T-cell (primary cell): Measurements from ENCODE around the gene KLHL40. TPM values are rescaled to one million over a fixed set of nuclear protein-coding genes. Genes with fewer than 3 reads are reported as not detected.

Source experiments
- ATAC-seq, 4 experiments: fragments of 200-7000 bp in 3 of 4; fragments of 150-1000 bp in 1 of 4; cut with Tn5 transposase; replicated peaks in 1 of 4; 1 replicate in 3 of 4; 2 replicates in 1 of 4; pipeline ENCODE4 v1.10.0; 2021; ENCODE audit warnings: moderate library complexity in 3 of 4, mild to moderate bottlenecking in 2 of 4, moderate number of reproducible peaks in 1 of 4
- CTCF ChIA-PET, 2 donors: fragments of 300-600 bp; sonication (Branson Sonifier 250); formaldehyde crosslinking; loops; one replicate each; lab custom pipeline; 2022; ENCODE audit warnings: antibody characterized with exemption in 2 of 2; lab: Charles Lee
- POLR2A ChIA-PET, 2 donors: fragments of 300-600 bp; sonication (Branson Sonifier 250); formaldehyde crosslinking; loops; one replicate each; lab custom pipeline; 2022; ENCODE audit warnings: antibody characterized with exemption in 2 of 2; lab: Charles Lee
- DNase-seq, 35 experiments: peaks; one replicate each; pipeline versions ENCODE4 v3.0.0 to v3.0.0-alpha.2; 2013 to 2023
- H3K27ac ChIP-seq: one replicate; pipeline ENCODE4 v1.5.1; 2013; ENCODE audit warnings: low read length
- H3K27me3 ChIP-seq, 2 experiments: replicated peaks in 1 of 2; 1 replicate in 1 of 2; 2 replicates in 1 of 2; pipeline versions ENCODE4 v1.6.1 to v1.7.0; 2013; ENCODE audit warnings: low read length in 1 of 2, mixed read lengths in 1 of 2; ENCODE audit not compliant: control insufficient read depth in 2 of 2, insufficient read depth in 2 of 2; ENCODE audit errors: extremely low read depth in 1 of 2
- H3K36me3 ChIP-seq, 2 donors: 1 replicate in 1 of 2; 2 replicates in 1 of 2; pipeline versions ENCODE4 v1.6.1 to v1.7.0; 2013; ENCODE audit warnings: low read length in 1 of 2; ENCODE audit not compliant: control insufficient read depth in 2 of 2, insufficient read depth in 1 of 2; ENCODE audit errors: extremely low read depth in 1 of 2
- H3K4me1 ChIP-seq, 2 experiments: 1 replicate in 1 of 2; 2 replicates in 1 of 2; pipeline versions ENCODE4 v1.6.1 to v1.7.0; 2013; ENCODE audit warnings: low read length in 2 of 2, mixed read lengths in 1 of 2; ENCODE audit not compliant: insufficient read depth in 2 of 2, control insufficient read depth in 1 of 2; ENCODE audit errors: extremely low read depth in 1 of 2
- H3K4me3 ChIP-seq, 2 donors: 1 replicate in 1 of 2; 2 replicates in 1 of 2; pipeline versions ENCODE4 v1.5.1 to v1.7.0; 2013; ENCODE audit warnings: mild to moderate bottlenecking in 2 of 2, low read length in 1 of 2, moderate library complexity in 1 of 2; ENCODE audit not compliant: control insufficient read depth in 1 of 2; ENCODE audit errors: extremely low read depth in 1 of 2
- H3K9me3 ChIP-seq: 2 replicates; pipeline ENCODE4 v1.7.0; 2013
- H3K27ac Mint-ChIP-seq, 2 donors: one replicate each; pipeline ENCODE4 v1.8.0; 2020 to 2021; ENCODE audit warnings: mild to moderate bottlenecking in 2 of 2, mixed read lengths in 2 of 2
- H3K27me3 Mint-ChIP-seq, 2 donors: one replicate each; pipeline ENCODE4 v1.8.0; 2021 to 2022; ENCODE audit warnings: mixed read lengths in 2 of 2
- H3K36me3 Mint-ChIP-seq: one replicate; pipeline ENCODE4 v1.8.0; 2021; ENCODE audit warnings: mixed read lengths
- H3K4me1 Mint-ChIP-seq, 3 donors: one replicate each; pipeline ENCODE4 v1.8.0; 2020 to 2022; ENCODE audit warnings: mixed read lengths in 3 of 3, mild to moderate bottlenecking in 1 of 3
- H3K4me3 Mint-ChIP-seq, 3 donors: one replicate each; pipeline ENCODE4 v1.8.0; 2020 to 2022; ENCODE audit warnings: mild to moderate bottlenecking in 3 of 3, mixed read lengths in 3 of 3, moderate library complexity in 3 of 3
- H3K9me3 Mint-ChIP-seq, 3 donors: one replicate each; pipeline ENCODE4 v1.8.0; 2020 to 2022; ENCODE audit warnings: mixed read lengths in 3 of 3
- WGBS: methylation state at CpG from one replicate; pipeline ENCODE4 v1.1.5; 2013; ENCODE audit warnings: missing lambda C conversion rate; ENCODE audit not compliant: insufficient coverage; 5-methylcytosine and 5-hydroxymethylcytosine counted together
- total RNA-seq, 35 experiments: library from RNA in 6 of 35; stranded (reverse) in 6 of 35; fragments of 120-200 nt in 1 of 35; gene quantifications; one replicate each; pipeline versions ENCODE4 v1.2.1 to v1.2.4 and lab custom pipeline; 2013 to 2026

The KLHL40 gene
- total RNA-seq, 5 donors from 2014 or later (not counting 1 experiment from before 2014, with no cell fraction given): not detected

DNA sequence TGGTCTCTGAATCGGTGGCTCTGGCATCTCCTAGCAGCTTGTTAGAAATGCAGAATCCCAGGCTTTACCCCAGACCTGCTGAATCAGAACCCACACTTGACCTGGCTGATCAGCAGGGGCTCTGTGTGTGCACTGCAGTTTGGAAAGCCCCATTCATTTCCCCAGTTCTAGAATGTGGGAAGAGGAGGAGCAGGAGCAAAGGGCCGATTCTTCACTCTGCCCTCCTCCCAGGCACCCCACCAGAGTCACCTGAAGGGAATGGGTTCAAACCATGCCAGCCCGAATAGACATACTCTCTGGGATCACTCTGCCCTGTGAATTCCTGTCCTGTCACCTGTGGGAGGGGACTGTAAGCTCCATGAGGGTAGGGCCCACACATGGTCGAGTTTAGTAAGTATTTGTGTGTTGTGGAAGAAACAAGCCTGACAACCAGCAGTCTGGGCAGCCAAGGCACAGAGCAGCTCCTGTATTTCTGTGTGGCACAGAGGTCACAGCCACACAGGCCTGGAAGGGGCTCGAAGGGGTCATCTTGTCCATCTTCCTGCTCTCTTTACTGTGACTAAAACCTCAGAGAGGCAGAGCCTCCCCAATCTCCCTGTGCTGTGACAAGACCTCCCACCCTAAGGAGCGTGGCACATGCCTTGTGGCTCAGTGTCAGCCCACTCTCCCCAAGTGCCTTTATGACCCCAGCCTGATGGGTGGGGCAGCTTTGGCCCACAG is 46.3 kb downstream of the KLHL40 start:
- no peak overlapping the region for H3K27ac Mint-ChIP-seq
- H3K9me3 ChIP-seq: no peaks in the 10 kb centered on the region
- CTCF ChIA-PET: interaction anchor here (0.6 to 0.8 kb wide), 2 partner anchors 185 to 229 kb away, joined by 3 to 6 read pairs; partner anchors contain the start of gene VIPR1 (in 1 of the 2)
- no peaks in the 10 kb centered on the region for H3K4me1 ChIP-seq
- H3K4me3 ChIP-seq: no peak overlapping the region
- H3K9me3 Mint-ChIP-seq: no peaks in the 10 kb centered on the region
- DNase-seq: no peak
- POLR2A ChIA-PET: interaction anchor here in 1 of 2 donors (0.6 kb wide), 1 partner anchor 1457 kb away, joined by 5 read pairs; no protein-coding TSS in a partner anchor
- no peaks in the 10 kb centered on the region for H3K36me3 ChIP-seq
- no peak overlapping the region for H3K27ac ChIP-seq
- 72% methylated on average over 4 of the region's 6 CpGs for WGBS
- H3K27me3 Mint-ChIP-seq: no peaks in the 10 kb centered on the region
- no peak overlapping the region for H3K4me3 Mint-ChIP-seq
- no peaks in the 10 kb centered on the region for H3K4me1 Mint-ChIP-seq
- no peaks in the 10 kb centered on the region for H3K36me3 Mint-ChIP-seq
- H3K27me3 ChIP-seq: peaks cover 0 to 3% of the 10 kb centered on the region in 2 experiments
- ATAC-seq: no peak

GRCh38 chr3:42732196-42732828 is 47.0 kb downstream of the KLHL40 start:
- ChIA-PET CTCF (interaction anchor here in 1 of 2 donors (0.8 kb wide), 1 partner anchor 185 kb away, joined by 3 read pairs; no protein-coding TSS in a partner anchor), POLR2A (no interaction called here)
- no peaks in the 10 kb centered on the region for H3K36me3 Mint-ChIP-seq
- no peaks in the 10 kb centered on the region for H3K4me1 Mint-ChIP-seq
- H3K27ac Mint-ChIP-seq: no peak overlapping the region
- Histone ChIP-seq H3K27me3 (peaks cover 0 to 3% of the 10 kb centered on the region in 2 experiments), H3K9me3 (no peaks in the 10 kb centered on the region), H3K27ac (no peak overlapping the region), H3K36me3 (no peaks in the 10 kb centered on the region), H3K4me3 (no peak overlapping the region), H3K4me1 (no peaks in the 10 kb centered on the region)
- DNase-seq (peak in 1 of 35 experiments; percentile 4), ATAC-seq (no peak)
- WGBS: 71% methylated on average over 4 of the region's 4 CpGs
- no peaks in the 10 kb centered on the region for H3K9me3 Mint-ChIP-seq
- no peaks in the 10 kb centered on the region for H3K27me3 Mint-ChIP-seq
- no peak overlapping the region for H3K4me3 Mint-ChIP-seq

DNA sequence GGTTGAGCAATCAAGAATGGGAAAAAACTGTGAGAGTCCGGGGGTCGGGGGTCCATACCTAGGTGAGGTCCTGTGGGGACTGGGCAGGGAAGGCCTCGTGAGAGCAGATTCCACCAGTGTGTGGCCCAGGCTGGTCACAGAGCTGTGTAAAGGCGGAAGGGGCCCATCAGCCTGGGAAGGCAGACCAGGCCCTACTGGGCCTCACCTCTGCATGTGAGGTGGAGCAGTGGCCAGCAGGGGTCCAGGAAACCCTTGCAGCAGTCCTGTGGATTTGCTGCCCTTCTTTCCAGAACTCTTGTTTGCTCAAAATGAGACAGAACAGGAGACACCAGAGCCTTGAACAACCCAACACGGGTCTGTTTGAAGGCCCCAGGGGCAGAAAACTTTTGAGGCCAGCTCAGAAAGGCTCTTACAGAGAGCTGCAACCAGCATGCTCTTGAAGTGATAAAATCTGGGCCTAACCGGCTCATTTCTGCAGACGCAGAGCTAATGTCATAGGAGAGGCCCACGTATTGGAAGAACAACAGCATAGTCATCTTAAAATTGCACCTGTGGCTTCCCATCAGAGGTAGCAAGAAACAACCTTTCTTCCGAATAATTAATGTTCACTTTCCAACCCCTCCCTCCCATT is 47.6 kb downstream of the KLHL40 start:
- Histone ChIP-seq H3K4me3 (no peak overlapping the region), H3K27me3 (peaks cover 0 to 3% of the 10 kb centered on the region in 2 experiments), H3K9me3 (no peaks in the 10 kb centered on the region), H3K4me1 (no peaks in the 10 kb centered on the region), H3K36me3 (no peaks in the 10 kb centered on the region), H3K27ac (no peak overlapping the region)
- Mint-ChIP-seq H3K9me3 (no peaks in the 10 kb centered on the region), H3K27me3 (no peaks in the 10 kb centered on the region), H3K4me1 (no peaks in the 10 kb centered on the region), H3K4me3 (no peak overlapping the region), H3K27ac (no peak overlapping the region), H3K36me3 (no peaks in the 10 kb centered on the region)
- DNase-seq: no peak
- POLR2A ChIA-PET: no interaction called here
- CTCF ChIA-PET: no interaction called here
- WGBS: 87% methylated on average over 6 of the region's 9 CpGs
- ATAC-seq: no peak

DNA sequence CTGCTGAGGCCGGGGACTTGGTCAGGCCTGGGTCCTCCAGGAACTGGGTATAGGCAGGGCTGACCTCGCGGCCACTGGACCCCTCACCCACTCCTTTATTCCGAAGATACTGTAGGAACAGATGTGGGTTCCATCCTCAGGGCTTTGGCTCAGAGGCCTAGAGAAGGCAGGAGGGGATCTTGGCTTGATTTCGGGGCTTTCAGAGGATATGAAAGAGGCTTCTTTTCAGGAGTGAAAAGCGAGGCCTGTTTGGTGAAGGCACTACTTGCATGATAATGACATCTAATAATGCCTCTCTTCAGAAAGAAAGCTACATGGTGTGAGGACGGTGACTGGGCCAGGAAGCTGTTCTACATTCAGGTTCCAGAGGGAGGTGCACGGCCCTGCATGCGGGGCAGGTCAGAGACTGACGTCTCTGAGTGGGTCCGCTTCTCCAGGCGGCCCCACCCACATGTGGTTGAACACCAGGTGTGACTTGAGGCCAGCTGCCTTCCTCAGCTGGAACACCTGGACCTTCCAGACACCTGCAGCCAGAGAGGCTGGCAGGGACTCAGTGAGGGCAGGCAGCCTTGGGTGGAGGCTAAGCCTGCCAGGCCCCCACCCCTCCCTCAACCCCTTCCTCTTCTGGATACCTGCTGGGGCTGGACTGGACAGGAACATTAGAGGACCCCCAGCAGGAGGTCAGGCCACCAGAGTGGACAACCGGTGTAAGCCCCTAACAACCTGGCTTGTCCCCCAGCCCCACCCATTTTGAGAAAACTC is 48.3 kb downstream of the KLHL40 start:
- no peak overlapping the region for H3K4me3 Mint-ChIP-seq
- ATAC-seq (no peak), DNase-seq (no peak)
- Histone ChIP-seq H3K4me1 (no peaks in the 10 kb centered on the region), H3K9me3 (no peaks in the 10 kb centered on the region), H3K27ac (no peak overlapping the region), H3K4me3 (no peak overlapping the region), H3K27me3 (peaks cover 0 to 3% of the 10 kb centered on the region in 2 experiments), H3K36me3 (no peaks in the 10 kb centered on the region)
- no peaks in the 10 kb centered on the region for H3K9me3 Mint-ChIP-seq
- H3K4me1 Mint-ChIP-seq: no peaks in the 10 kb centered on the region
- 84% methylated on average over 7 of the region's 13 CpGs for WGBS
- CTCF ChIA-PET: no interaction called here
- H3K36me3 Mint-ChIP-seq: no peaks in the 10 kb centered on the region
- H3K27ac Mint-ChIP-seq: no peak overlapping the region
- POLR2A ChIA-PET: no interaction called here
- no peaks in the 10 kb centered on the region for H3K27me3 Mint-ChIP-seq

GRCh38 chr3:42734263-42734860 is 49.0 kb downstream of the KLHL40 start:
- Mint-ChIP-seq H3K27me3 (no peaks in the 10 kb centered on the region), H3K36me3 (no peaks in the 10 kb centered on the region), H3K4me1 (no peaks in the 10 kb centered on the region), H3K4me3 (no peak overlapping the region), H3K27ac (no peak overlapping the region), H3K9me3 (no peaks in the 10 kb centered on the region)
- Histone ChIP-seq H3K27me3 (peaks cover 0 to 3% of the 10 kb centered on the region in 2 experiments), H3K9me3 (no peaks in the 10 kb centered on the region), H3K36me3 (no peaks in the 10 kb centered on the region), H3K4me1 (no peaks in the 10 kb centered on the region), H3K27ac (no peak overlapping the region), H3K4me3 (no peak overlapping the region)
- CTCF ChIA-PET: interaction anchor here in 1 of 2 donors (0.5 kb wide), 1 partner anchor 120 kb away, joined by 4 read pairs; no protein-coding TSS in a partner anchor
- ATAC-seq (no peak), DNase-seq (no peak)
- POLR2A ChIA-PET: no interaction called here
- 70% methylated on average over 3 of the region's 6 CpGs for WGBS
